Posterior vena cava (tissue), 2 donors: ENCODE results near the gene STMP1. TPM values are rescaled to one million over a fixed set of nuclear protein-coding genes. Genes with fewer than 3 reads are reported as not detected.
"Not testable (repeated sequence)": the region's sequence is repeated elsewhere in the genome, so short reads cannot be mapped to it uniquely, and the experiment has no call there.

Source experiments
- DNase-seq: peaks from one replicate; pipeline ENCODE4 v3.0.0-alpha.2; 2020; ENCODE audit warnings: low spot score
- intact Hi-C, 2 donors: fragments of 100-400 bp; cut with DNase I; formaldehyde crosslinking; loops; one replicate each; pipeline versions ENCODE4 v1.14.1 to v1.14.2; 2022 to 2023
- total RNA-seq, 2 donors: library from RNA; stranded (reverse); fragmentation: NEBNext Ultra II Directional; extraction: Animal tissue kit (Norgen Biotek cat#: 25700); gene quantifications; one replicate each; pipeline ENCODE4 v1.2.1, GENCODE V29; 2021
- donor health status: DM: yes; HTN: yes; CAD: no.
- donor health status: DM: yes; HTN: yes; CAD: no.

STMP1 gene
- total RNA-seq, 2 donors from 2014 or later, result 26.3 to 34.4 TPM

DNA sequence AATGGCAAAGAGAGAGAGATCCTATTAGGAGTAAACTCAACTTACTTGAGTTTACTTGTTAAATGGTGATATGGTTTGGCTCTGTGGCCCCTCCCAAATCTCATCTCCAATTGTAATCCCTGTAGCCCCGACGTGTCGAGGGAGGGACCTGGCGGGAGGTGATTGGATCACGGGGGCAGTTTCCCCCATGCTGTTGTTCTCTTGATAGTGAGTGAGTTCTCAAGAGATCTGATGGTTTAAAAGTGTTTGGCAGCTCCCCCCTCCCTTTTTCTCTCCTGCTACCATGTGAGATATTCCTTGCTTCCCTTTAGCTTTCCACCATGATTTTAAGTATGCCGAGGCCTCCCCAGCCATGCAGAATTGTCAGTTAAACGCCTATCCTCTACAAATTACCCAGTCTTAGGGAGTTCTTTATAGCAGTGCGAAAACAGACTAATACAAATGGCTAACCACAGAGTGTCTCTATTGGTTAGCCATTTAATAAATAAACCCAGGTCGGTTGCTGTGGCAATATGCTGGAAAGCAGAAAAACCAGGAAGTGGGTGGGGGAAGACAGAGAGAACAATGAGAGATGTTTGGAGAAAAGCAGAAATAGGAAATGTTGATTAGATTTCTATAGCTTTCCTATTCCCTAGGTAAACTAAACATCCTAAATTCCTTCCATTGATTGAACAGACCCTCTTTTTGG lies 3.0 kb upstream of the STMP1 start:
- intact Hi-C loops, result no loop called here
- DNase-seq, result no peak

DNA sequence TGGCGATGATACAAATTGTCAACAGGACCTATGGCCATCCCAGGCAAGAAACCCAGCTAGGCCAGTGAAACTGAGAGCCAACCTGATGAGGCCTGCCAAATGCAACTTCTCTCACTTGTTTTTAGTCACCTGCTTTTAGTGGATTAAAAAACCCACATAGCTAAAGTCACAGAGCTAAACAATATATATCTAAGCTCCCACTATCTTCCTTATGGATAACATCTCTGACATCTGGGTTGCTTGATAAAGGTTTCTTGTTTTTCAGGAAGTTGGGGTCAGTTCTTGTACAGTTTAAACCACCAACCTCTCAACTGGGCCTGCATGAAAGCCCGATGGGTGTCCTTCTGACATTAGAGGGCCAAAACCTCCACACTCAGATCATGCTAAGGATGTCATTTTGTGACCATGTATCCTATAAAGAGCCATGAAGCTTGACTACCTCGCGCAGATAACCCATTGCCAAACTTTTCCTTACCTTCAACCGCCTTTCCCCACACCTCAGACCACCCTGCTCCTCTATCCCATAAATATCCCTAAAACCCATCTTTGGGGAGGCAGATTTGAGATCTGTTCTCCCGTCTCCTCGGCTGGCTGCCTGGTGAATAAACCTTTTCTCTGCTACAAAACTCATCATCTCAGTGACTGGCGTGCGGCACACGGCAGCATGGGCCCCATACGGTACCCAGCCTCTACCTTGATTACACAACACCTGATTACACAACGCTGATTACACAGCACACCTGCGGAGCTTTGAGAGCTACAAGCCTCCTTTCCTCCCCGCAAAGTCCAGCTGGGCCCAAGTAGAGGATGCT lies 797 bp upstream of the STMP1 start:
- no peak for DNase-seq
- intact Hi-C loops, result loop anchor here in 1 of 2 donors (10.0 kb wide), 1 partner anchor 313 kb away; the partner anchor contains the start of gene MTPN

DNA sequence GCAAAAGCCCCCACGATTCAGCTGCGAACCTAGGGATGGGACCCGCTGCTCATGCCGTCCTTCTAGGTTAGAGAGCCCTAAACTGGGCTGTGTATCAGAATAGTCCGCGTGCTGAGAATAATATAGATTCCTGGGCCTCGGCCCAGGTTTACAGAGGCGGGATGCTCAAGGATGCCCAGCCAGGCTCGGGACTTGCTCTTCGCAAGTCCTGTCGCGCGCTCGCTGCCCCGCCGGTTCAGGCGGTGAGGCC lies 266 bp upstream of the STMP1 start:
- intact Hi-C loops, result loop anchor here in 1 of 2 donors (10.0 kb wide), 1 partner anchor 313 kb away; the partner anchor contains the start of gene MTPN
- DNase-seq, result no peak

DNA sequence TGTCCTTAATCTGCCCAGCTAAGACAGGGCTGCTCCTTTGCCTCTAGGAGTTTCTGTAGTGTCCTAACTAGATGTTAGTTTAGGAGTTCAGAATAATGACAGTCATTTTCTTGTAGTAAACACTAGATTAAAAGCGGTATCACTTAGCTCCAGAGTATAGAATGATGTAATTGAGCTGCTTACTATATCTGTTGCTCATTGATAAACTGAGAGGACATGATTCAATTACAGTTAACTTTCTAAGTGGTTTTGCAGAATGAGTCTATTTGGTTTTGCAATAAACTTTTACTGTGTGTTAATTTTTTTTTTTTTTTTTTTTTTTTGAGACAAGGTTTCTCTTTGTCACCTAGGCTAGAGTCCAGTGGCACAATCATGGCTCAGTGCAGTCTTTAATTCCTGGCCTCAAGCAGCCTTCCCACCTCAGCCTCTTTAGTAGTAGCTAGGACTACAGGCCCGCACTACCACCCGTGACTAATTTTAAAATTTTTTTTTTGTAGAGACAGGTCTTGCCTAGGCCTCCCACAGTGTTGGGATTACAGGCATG lies 1.8 kb downstream of the STMP1 start:
- intact Hi-C loops, result loop anchor here in 1 of 2 donors (10.0 kb wide), 1 partner anchor 311 kb away; the partner anchor contains the start of gene MTPN
- DNase-seq, result no peak

DNA sequence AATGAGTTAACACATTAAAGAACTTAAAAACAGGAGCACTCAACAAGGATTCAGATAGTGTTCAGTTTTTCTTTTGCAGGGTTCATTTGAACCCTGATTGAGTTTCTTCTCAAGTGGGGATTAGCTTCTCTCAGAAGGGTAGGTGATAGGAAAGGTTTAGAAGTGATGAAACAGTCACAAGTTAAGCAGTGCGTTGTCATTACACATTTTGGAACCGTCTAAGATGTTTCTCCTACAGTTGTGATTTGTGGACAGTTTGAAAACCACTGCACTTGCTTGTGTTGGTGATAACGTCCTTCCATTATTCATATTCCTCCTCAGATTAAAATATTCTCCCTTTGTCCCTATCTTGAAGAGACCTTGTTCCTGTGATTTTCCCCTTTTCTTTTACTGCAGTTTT lies 2.7 kb downstream of the STMP1 start:
- DNase-seq, result no peak
- intact Hi-C loops, result loop anchor here in 1 of 2 donors (10.0 kb wide), 1 partner anchor 310 kb away; the partner anchor contains the start of gene MTPN

DNA sequence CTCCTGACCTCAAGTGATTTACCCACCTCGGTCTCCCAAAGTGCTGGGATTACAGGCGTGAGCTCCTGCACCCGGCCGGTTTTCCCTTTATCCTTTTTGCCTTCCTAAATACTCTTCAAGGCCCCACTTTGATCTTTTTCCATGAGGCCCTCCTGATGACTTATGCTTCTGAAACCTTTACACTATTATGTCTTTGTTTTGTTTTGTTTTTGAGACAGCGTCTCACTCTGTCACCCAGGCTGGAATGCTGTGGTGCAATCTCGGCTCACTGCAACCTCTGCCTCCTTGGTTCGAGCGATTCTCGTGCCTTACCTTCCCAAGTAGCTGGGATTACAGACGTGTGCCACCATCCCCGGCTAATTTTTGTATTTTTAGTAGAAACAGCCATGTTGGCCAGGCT lies 3.8 kb downstream of the STMP1 start:
- DNase-seq, result no peak
- intact Hi-C loops, result loop anchor here in 1 of 2 donors (10.0 kb wide), 1 partner anchor 309 kb away; the partner anchor contains the start of gene MTPN

DNA sequence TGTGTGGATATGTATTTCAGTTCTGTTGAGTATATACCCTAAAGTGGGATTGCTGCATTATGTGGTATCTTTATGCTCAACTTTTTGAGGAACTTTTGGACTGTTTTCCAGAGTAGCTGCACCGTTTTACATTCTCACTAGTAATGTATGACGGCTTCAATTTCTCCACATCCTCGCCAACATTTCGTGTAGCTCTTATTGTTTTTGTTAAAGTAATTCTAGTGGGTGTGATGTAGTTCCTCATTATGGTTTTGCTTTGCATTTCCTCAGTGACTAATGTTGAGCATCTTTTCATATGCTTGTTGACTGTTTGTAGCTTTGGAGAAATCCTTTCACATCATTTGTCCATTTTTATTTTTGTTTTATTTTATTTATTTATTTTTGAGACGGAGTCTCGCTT lies 4.5 kb downstream of the STMP1 start:
- no peak for DNase-seq
- intact Hi-C loops, result loop anchor here in 1 of 2 donors (10.0 kb wide), 1 partner anchor 308 kb away; the partner anchor contains the start of gene MTPN

DNA sequence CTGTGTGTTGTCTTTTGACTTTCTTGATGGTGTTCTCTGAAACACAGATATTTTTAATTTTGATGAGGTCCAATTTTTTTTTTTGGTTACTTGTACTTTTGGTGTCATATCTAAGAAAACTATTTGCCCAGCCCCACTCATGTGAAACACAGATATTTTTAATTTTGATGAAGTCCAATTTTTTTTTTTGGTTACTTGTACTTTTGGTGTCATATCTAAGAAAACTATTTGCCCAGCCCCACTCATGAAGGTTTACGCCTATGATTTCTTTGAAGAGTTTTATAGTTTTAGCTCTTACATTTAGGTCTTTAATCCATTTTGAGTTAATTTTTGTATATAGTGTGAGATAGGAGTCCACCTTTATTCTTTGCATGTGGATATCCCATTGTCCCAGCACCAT lies 5.3 kb downstream of the STMP1 start:
- not testable (repeated sequence) for DNase-seq
- intact Hi-C loops, result loop anchor here in 1 of 2 donors (10.0 kb wide), 1 partner anchor 307 kb away; the partner anchor contains the start of gene MTPN

DNA sequence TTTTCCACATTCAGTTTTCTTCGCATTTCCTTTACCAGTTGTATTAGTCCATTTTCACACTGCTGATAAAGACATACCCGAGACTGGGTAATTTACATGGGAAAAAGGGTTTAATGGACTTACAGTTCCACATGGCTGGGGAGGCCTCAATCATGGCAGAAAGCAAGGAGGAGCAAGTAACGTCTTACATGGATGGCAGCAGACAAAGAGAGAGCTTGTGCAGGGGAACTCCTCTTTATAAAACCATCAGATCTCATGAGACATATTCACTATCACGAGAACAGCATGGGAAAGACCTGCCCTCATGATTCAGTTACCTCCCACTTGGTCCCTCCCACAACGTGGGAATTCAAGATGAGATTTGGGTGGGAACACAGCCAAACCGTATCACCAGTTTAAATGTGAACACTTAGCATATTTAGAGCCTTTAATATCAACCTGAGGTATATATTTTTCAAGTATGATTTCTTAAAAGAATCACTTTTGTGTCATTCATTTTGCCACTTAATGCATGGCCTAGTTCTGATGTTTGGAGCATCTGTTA lies 6.6 kb downstream of the STMP1 start:
- intact Hi-C loops, result loop anchor here in 1 of 2 donors (10.0 kb wide), 1 partner anchor 306 kb away; the partner anchor contains the start of gene MTPN
- DNase-seq, result not testable (repeated sequence)

DNA sequence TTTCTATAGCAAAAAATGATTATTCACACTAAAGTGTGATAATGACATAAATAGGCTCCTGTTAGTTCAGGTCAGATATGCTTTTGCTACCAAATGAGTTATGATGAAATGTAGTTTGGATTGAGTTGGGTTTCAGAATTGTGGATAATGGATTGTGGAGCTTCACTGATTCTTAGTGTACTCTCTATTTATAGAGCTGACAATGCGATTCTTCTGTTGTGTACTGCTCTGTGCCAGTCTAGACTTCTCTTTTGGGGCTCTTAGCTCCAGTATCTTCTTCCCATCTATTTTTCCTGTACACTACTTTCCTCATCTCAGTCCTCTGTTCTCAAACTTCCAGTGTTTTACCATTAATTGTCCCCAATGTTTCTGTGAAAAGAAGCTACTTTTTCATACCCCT lies 7.5 kb downstream of the STMP1 start:
- DNase-seq, result no peak
- intact Hi-C loops, result loop anchor here in 1 of 2 donors (5.0 to 10.0 kb wide), 3 partner anchors 135 to 338 kb away; partner anchors contain the start of gene MTPN

DNA sequence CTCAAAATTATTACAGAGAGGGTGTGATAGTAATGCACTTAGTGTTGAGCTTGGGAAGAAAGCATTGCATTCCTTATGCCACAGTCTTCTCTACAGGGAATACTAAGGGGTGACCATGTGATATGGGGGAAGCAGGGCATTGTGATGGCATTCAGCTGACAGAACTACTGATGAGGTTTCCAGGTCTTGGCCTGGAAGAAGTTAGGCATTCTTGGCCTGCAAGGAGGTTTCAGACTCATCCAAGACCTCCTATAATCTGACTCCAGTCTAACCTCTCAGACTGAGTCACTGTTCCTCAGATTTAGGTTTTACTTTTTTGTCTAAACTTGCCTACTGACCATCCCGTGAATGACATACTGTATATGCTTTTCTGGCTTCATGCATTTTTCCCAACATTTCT lies 7.9 kb downstream of the STMP1 start:
- intact Hi-C loops, result loop anchor here in 1 of 2 donors (5.0 to 10.0 kb wide), 2 partner anchors 135 to 337 kb away; no protein-coding TSS in a partner anchor
- DNase-seq, result no peak

DNA sequence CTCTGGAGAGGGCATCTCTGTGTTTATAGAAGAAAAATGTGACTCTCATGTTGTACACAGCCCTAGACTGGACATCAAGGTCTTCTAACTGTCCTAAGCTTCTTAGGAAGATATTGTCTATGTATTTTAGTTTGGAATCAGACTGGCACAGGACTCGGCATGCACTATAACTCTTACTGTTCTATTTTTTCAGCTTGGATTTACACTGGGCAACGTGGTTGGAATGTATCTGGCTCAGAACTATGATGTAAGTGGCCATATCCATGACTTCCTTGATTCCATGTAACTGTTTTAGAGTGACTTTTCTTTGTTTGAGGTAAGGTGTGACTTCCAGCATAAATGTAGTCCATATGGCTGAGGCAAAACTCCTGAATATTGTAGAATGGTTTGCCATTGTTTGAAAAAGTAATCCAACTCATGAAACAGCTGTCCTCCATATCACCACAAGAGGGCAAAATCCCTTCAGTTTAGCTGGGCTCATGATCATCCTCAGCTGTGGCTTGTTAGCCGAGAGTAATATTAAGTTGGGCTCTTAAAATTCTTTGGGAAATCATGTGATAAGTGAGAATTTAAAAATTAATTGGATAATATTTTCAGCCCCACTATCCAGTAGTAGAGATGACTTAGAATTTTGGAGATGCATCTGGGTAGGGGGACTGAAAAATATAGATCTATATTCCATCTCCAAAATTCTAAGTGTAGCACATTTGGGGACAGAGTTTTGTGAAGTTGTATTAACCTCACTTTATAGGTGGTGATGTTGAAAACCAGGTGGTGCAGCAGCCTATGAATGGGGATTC lies 10.4 kb downstream of the STMP1 start:
- no peak for DNase-seq

DNA sequence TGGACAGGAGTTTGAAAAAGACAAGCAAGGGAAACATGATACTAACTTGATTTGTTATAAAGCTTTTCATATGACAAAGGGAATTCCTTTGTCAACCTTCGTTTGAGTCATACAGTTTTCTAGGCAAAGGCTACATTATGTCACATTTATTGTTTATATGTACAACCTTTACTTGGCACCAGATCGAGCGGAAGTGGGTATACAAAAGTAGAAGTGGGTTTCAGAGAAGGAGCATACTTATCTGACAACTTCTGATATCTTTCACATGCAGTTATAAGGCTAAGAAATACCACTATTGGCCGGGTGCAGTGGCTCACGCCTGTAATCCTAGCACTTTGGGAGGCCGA lies 11.0 kb downstream of the STMP1 start:
- DNase-seq, result no peak
- intact Hi-C loops, result loop anchor here in 1 of 2 donors (5.0 to 10.0 kb wide), 2 partner anchors 131 to 334 kb away; no protein-coding TSS in a partner anchor

More for the DNA sequence above, 10.4 kb downstream of the STMP1 start:
- intact Hi-C loops, result loop anchor here in 1 of 2 donors (5.0 to 10.0 kb wide), 2 partner anchors 132 to 335 kb away; no protein-coding TSS in a partner anchor

DNA sequence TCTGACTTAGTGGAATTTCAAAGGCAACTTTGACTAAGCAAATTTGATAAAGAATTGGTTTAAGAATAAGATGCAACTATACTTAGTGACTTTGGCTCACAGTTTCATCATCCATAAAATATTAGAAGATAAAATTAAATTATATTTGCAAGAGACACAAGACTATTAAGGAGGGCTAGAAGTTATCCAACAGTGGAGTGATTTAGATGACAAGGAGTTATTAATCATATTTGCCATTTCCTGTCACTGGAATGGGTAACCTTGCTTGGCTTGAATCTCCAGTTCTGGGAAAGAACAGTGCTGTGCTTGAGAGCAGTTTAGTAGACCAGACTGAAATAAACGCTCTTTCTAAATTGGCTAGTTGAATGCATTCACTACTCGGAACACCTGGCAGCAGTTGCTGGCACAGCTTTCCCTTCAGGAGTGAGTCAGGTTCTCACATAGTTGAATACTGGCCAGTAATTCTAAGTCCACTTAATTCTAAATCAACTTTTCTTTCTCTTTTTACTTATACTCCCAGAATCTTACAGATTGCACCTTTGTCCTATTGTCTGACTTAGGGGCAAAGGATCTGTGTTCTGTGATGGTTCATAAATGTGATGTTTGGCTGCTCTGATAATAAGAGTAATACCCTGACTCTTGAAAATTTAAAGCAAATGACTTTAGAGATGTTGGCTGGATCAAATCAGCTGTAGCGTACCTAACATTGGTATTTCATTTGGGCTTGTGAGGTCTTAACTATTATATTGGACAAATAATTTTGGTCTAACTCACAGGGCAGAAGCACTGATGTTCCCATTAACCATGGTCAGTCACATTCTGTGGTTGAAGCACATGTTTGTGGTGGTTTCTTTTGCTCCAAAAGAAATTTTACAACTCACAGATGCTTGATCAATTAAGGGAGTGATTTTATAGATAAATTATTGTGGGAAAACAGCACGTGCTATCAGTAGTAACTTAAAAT lies 16.6 kb downstream of the STMP1 start:
- intact Hi-C loops, result loop anchor here in 1 of 2 donors (10.0 kb wide), 1 partner anchor 126 kb away; no protein-coding TSS in a partner anchor
- DNase-seq, result no peak

DNA sequence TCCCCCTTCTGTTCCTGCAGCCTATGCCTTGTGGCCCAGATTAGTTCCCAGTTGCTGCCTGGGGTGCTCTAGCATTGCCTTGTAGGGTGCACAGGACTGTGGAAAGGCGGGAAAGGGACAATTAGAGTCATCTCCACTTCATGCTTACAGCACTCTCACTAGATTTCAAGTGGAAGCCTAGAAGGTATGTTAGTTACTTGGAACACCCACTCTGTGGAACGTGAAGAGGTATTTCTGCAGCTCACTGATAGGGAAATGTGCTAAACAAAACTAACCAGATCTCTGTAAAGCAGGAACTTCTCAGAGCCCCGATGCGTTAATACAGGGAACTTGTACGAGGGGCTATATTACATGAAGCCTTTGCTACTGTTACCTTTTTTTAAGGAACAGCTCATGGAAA lies 19.4 kb downstream of the STMP1 start:
- intact Hi-C loops, result no loop called here
- DNase-seq, result no peak

DNA sequence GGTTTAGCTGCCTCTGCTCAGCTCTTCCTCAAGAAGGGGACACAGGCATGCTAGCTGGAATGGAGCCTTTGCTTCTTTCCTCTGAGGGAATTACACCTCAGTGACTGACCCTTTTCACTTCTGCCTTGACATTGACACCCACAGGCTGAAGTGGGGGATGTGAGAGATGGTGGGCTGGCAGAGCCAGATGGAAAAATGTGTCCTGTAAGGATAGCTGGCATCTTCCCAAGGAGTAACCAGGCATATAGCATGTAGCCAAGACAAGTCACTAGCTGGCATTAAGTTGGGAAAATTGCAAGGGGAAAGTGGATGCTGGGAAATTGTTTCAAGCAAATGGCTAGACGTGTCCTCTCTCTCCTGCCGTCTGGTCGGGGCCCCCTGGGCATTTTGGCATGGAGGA lies 19.9 kb downstream of the STMP1 start:
- intact Hi-C loops, result no loop called here

DNA sequence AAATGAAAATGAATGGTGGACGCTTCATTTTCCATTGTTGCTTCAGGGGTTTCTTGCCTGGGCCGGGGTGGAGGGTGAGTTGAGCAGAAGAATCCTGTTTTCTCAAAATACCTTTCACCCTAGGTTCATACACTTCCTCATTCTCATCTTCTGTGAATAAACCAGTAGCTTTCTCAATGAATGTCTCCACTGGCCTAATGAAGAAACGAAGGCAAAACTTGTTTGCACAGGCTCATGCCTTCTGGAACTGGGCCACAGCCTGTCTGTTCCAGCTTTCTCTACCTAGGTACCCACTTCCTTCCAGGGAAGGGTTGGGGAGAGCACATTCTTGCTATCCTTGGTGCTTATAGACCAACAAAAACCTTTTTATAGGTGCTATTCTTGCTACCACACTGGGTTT lies 21.3 kb downstream of the STMP1 start:
- intact Hi-C loops, result no loop called here
- no peak for DNase-seq

More for the DNA sequence above, 19.9 kb downstream of the STMP1 start:
- no peak for DNase-seq
